Measurements from ENCODE around the gene MRPL19. TPM values are rescaled to one million over a fixed set of nuclear protein-coding genes. Genes with fewer than 3 reads are reported as not detected.
"Not testable (repeated sequence)": the region's sequence is repeated elsewhere in the genome, so short reads cannot be mapped to it uniquely, and the experiment has no call there.

MRPL19 gene
- polyA plus RNA-seq, 3 donors = 4.5 to 25.0 (median 25.0) TPM

- no peak overlapping the region for H3K27ac Mint-ChIP-seq
- H3K27me3 Mint-ChIP-seq (ENCODE audit: low read depth in 3 of 3) = no peaks in the 10 kb centered on the region
- peaks cover 42 to 49% of the 10 kb centered on the region in 2 donors for H3K36me3 Mint-ChIP-seq
- Histone ChIP-seq H3K27ac (ENCODE audit: low read depth in 1 of 2, low read length in 2 of 2) (no peak overlapping the region), H3K79me2 (ENCODE audit: insufficient read depth, low read length) (no peaks in the 10 kb centered on the region), H3K4me1 (ENCODE audit: control insufficient read depth in 1 of 2, insufficient read depth in 2 of 2, low read length in 2 of 2) (no peaks in the 10 kb centered on the region), H3K9ac (ENCODE audit: insufficient read depth, low read length, poor library complexity, severe bottlenecking) (no peak overlapping the region), H3K27me3 (ENCODE audit: control insufficient read depth in 2 of 2, insufficient read depth in 2 of 2, low read length in 2 of 2) (no peaks in the 10 kb centered on the region), H4K20me1 (ENCODE audit: insufficient read depth, low read length) (no peaks in the 10 kb centered on the region), H2AFZ (ENCODE audit: insufficient read depth, low read depth, low read length, poor library complexity, severe bottlenecking) (no peak overlapping the region), H3K9me3 (replicated peaks in 1 of 2; ENCODE audit: control insufficient read depth in 1 of 2, insufficient read depth in 1 of 2, low read length in 2 of 2) (no peaks in the 10 kb centered on the region), H3K36me3 (replicated peaks in 1 of 2; ENCODE audit: control insufficient read depth in 1 of 2, insufficient read depth in 2 of 2, low read length in 2 of 2) (peaks cover 25 to 57% of the 10 kb centered on the region in 2 donors), H3K4me3 (replicated peaks in 1 of 3; ENCODE audit: low read depth in 2 of 3, low read length in 3 of 3) (no peak overlapping the region), H3K4me2 (replicated peaks; ENCODE audit: extremely low read depth, low read length, poor library complexity, severe bottlenecking) (no peak overlapping the region)
- no peaks in the 10 kb centered on the region for H3K4me1 Mint-ChIP-seq
- peaks cover 0 to 2% (median 0%) of the 10 kb centered on the region in 7 donors for H3K9me3 Mint-ChIP-seq
- TF ChIP-seq CTCF (IDR thresholded peaks at IDR 0.05) = no peak
- intact Hi-C loops (cut with micrococcal nuclease) = no loop called here
- DNase-seq = no peak
- no CpG with 5 or more reads among the region's 2 CpGs for WGBS (ENCODE audit: insufficient coverage)
- no peak overlapping the region for H3K4me3 Mint-ChIP-seq
Measured at GRCh38 chr2:75667884-75668283, 21.3 kb downstream of the MRPL19 start.

GRCh38 chr2:75675423-75675822, 28.8 kb downstream of the MRPL19 start:
- H3K4me1 ChIP-seq (ENCODE audit: control insufficient read depth in 1 of 2, insufficient read depth in 2 of 2, low read length in 2 of 2); H3K4me1 Mint-ChIP-seq; H2AFZ ChIP-seq (ENCODE audit: insufficient read depth, low read depth, low read length, poor library complexity, severe bottlenecking); DNase-seq; H3K9ac ChIP-seq (ENCODE audit: insufficient read depth, low read length, poor library complexity, severe bottlenecking); H3K4me3 Mint-ChIP-seq; H4K20me1 ChIP-seq (ENCODE audit: insufficient read depth, low read length); H3K4me3 ChIP-seq (replicated peaks in 1 of 3; ENCODE audit: low read depth in 2 of 3, low read length in 3 of 3); H3K27me3 Mint-ChIP-seq (ENCODE audit: low read depth in 3 of 3); intact Hi-C loops (cut with micrococcal nuclease); H3K79me2 ChIP-seq (ENCODE audit: insufficient read depth, low read length); H3K27me3 ChIP-seq (ENCODE audit: control insufficient read depth in 2 of 2, insufficient read depth in 2 of 2, low read length in 2 of 2); H3K9me3 ChIP-seq (replicated peaks in 1 of 2; ENCODE audit: control insufficient read depth in 1 of 2, insufficient read depth in 1 of 2, low read length in 2 of 2); H3K27ac ChIP-seq (ENCODE audit: low read depth in 1 of 2, low read length in 2 of 2); H3K9me3 Mint-ChIP-seq; H3K4me2 ChIP-seq (replicated peaks; ENCODE audit: extremely low read depth, low read length, poor library complexity, severe bottlenecking); H3K27ac Mint-ChIP-seq: not testable (repeated sequence)
- H3K36me3 Mint-ChIP-seq = peaks cover 28% of the 10 kb centered on the region in 2 donors
- H3K36me3 ChIP-seq (replicated peaks in 1 of 2; ENCODE audit: control insufficient read depth in 1 of 2, insufficient read depth in 2 of 2, low read length in 2 of 2) = peaks cover 9 to 26% of the 10 kb centered on the region in 2 donors
- no CpG with 5 or more reads among the region's 4 CpGs for WGBS (ENCODE audit: insufficient coverage)

All from CD14-positive monocyte (primary cell).